Fibroblast of lung (primary cell): ENCODE measurements around the gene DNAL4.

ENCODE experiments used
- CTCF ChIP-seq, 2 donors: IDR thresholded peaks in 1 of 2; conservative IDR thresholded peaks in 1 of 2; 1 replicate in 1 of 2; 2 replicates in 1 of 2; pipeline ENCODE4 v1.5.1; 2011 to 2012; ENCODE audit warnings: low read length in 2 of 2, control low read depth in 1 of 2, inconsistent platforms in 1 of 2, low read depth in 1 of 2, mild to moderate bottlenecking in 1 of 2
- EZH2 ChIP-seq: IDR thresholded peaks from 2 replicates; pipeline ENCODE4 v1.5.1; 2012; ENCODE audit warnings: low read length, control low read depth, mild to moderate bottlenecking; ENCODE audit errors: missing control alignments

GRCh38 chr22:38789606-38790005 lies 4.3 kb downstream of the DNAL4 start:
- TF ChIP-seq CTCF (conservative IDR thresholded peaks at IDR 0.05 in 1 of 2, IDR thresholded peaks at IDR 0.05 in 1 of 2; ENCODE audit: low read depth in 1 of 2, low read length in 2 of 2) (no peak), EZH2 (no peak)
